Type B pancreatic cell (in vitro differentiated cells): ENCODE measurements around the gene EPHA6. TPM values are rescaled to one million over a fixed set of nuclear protein-coding genes. Genes with fewer than 3 reads are reported as not detected.
"Not testable (repeated sequence)": the region's sequence is repeated elsewhere in the genome, so short reads cannot be mapped to it uniquely, and the experiment has no call there.

Source experiments
- DNase-seq: peaks from one replicate; pipeline ENCODE4 v3.0.0; 2021; ENCODE audit warnings: mixed read lengths; ENCODE audit not compliant: unreplicated experiment; ENCODE audit errors: extremely low spot score
- H3K27ac Mint-ChIP-seq: 2 replicates; pipeline ENCODE4 v1.8.0; 2021; ENCODE audit warnings: mild to moderate bottlenecking, mixed read lengths
- H3K27me3 Mint-ChIP-seq: 2 replicates; pipeline ENCODE4 v1.8.0; 2021; ENCODE audit warnings: mixed read lengths
- H3K36me3 Mint-ChIP-seq: 2 replicates; pipeline ENCODE4 v1.8.0; 2021; ENCODE audit warnings: mixed read lengths
- H3K4me1 Mint-ChIP-seq: one replicate; pipeline ENCODE4 v1.8.0; 2021; ENCODE audit warnings: mixed read lengths; ENCODE audit not compliant: unreplicated experiment
- H3K4me3 Mint-ChIP-seq: 2 replicates; pipeline ENCODE4 v1.8.0; 2021; ENCODE audit warnings: mild to moderate bottlenecking, mixed read lengths
- H3K9me3 Mint-ChIP-seq: 2 replicates; pipeline ENCODE4 v1.8.0; 2021; ENCODE audit warnings: mixed read lengths
- CTCF ChIP-seq: fragments of 200-600 bp; sonication (generic); conservative IDR thresholded peaks from 2 replicates; pipeline ENCODE4 v1.5.0; 2021; ENCODE audit warnings: antibody characterized with exemption, mild to moderate bottlenecking
- total RNA-seq: library from RNA; stranded (reverse); gene quantifications from 2 replicates; pipeline ENCODE4 v1.2.1, GENCODE V29; 2021; ENCODE audit warnings: low replicate concordance

EPHA6 gene
- total RNA-seq, 1 donor from 2014 or later, result 9.9 TPM

GRCh38 chr3:97612632-97613031, 798.2 kb downstream of the EPHA6 start:
- no peaks in the 10 kb centered on the region for H3K4me1 Mint-ChIP-seq
- H3K27me3 Mint-ChIP-seq, result peaks cover 5% of the 10 kb centered on the region
- H3K36me3 Mint-ChIP-seq, result no peaks in the 10 kb centered on the region
- no peak overlapping the region for H3K4me3 Mint-ChIP-seq
- no peak for TF ChIP-seq CTCF
- no peak overlapping the region for H3K27ac Mint-ChIP-seq
- no peaks in the 10 kb centered on the region for H3K9me3 Mint-ChIP-seq
- no peak for DNase-seq

DNA sequence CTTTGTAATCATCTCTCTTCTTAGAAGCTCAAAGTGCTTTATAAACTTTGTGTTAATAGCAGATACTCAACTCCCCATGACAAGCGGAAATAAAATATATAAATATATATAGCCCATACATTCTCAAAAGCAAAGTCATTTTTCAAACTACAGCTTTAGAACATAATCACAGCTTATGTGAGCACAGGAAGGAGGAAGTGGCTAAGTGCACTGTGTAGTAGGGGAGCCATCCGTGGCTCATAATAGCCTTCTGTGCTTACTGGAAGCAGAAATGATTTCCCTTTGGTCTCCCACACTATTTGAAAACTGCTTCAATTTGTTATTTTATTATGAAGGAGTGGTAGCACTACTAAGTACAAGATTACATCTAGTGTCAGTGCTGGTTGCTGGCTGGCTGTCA, 798.7 kb downstream of the EPHA6 start:
- Mint-ChIP-seq H3K4me3 (no peak overlapping the region), H3K9me3 (no peaks in the 10 kb centered on the region), H3K27me3 (peaks cover 5% of the 10 kb centered on the region), H3K4me1 (no peaks in the 10 kb centered on the region), H3K27ac (no peak overlapping the region), H3K36me3 (no peaks in the 10 kb centered on the region)
- no peak for TF ChIP-seq CTCF
- DNase-seq, result no peak

DNA sequence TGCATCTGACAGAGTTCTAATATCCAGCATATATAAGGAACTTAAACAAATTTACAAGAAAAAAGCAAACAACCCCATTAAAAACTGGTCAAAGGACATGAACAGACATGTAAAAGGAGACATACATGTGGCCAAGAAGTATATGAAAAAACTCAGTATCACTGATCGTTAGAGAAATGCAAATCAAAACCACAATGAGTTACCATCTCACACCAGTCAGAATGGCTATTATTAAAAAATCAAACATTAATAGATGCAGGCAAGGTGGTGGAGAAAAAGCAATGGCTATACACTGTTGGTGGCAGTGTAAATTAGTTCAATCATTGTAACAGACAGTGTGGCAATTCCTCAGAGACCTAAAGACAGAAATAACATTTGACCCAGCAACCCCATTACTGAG, 806.1 kb downstream of the EPHA6 start:
- DNase-seq, H3K27me3 Mint-ChIP-seq, H3K4me1 Mint-ChIP-seq, H3K27ac Mint-ChIP-seq, H3K9me3 Mint-ChIP-seq, H3K4me3 Mint-ChIP-seq, H3K36me3 Mint-ChIP-seq: not testable (repeated sequence)

- TF ChIP-seq CTCF, result no peak
- H3K4me3 Mint-ChIP-seq, result no peak overlapping the region
- DNase-seq, result no peak
- H3K9me3 Mint-ChIP-seq, result no peaks in the 10 kb centered on the region
- no peaks in the 10 kb centered on the region for H3K4me1 Mint-ChIP-seq
- H3K27ac Mint-ChIP-seq, result no peak overlapping the region
- H3K27me3 Mint-ChIP-seq, result no peaks in the 10 kb centered on the region
- H3K36me3 Mint-ChIP-seq, result no peaks in the 10 kb centered on the region
These were observed 822.1 kb downstream of the EPHA6 start for GRCh38 chr3:97636465-97636864.

GRCh38 chr3:97646932-97647331, 832.5 kb downstream of the EPHA6 start:
- H3K4me1 Mint-ChIP-seq, result no peaks in the 10 kb centered on the region
- no peaks in the 10 kb centered on the region for H3K36me3 Mint-ChIP-seq

GRCh38 chr3:97647441-97647982, 833.1 kb downstream of the EPHA6 start:
- no peaks in the 10 kb centered on the region for H3K4me1 Mint-ChIP-seq
- H3K27me3 Mint-ChIP-seq, result no peaks in the 10 kb centered on the region
- no peak overlapping the region for H3K27ac Mint-ChIP-seq

More at GRCh38 chr3:97646932-97647331, 832.5 kb downstream of the EPHA6 start:
- H3K9me3 Mint-ChIP-seq, result no peaks in the 10 kb centered on the region
- no peak overlapping the region for H3K4me3 Mint-ChIP-seq
- H3K27ac Mint-ChIP-seq, result no peak overlapping the region
- no peak for DNase-seq
- no peaks in the 10 kb centered on the region for H3K27me3 Mint-ChIP-seq
- no peak for TF ChIP-seq CTCF

More at GRCh38 chr3:97647441-97647982, 833.1 kb downstream of the EPHA6 start:
- DNase-seq, result no peak
- Mint-ChIP-seq H3K36me3 (no peaks in the 10 kb centered on the region), H3K9me3 (no peaks in the 10 kb centered on the region), H3K4me3 (no peak overlapping the region)
- no peak for TF ChIP-seq CTCF
